ENCODE measurements around the gene YY1. TPM values are rescaled to one million over a fixed set of nuclear protein-coding genes. Genes with fewer than 3 reads are reported as not detected.
A peak's percentile ranks its signal among the peaks of the same experiment; 100 is the strongest.

YY1 gene
- total and polyA plus RNA-seq, 2 of the 4 experiments (the other 2 are of a cell fraction) = 21.7 to 29.9 TPM

DNA sequence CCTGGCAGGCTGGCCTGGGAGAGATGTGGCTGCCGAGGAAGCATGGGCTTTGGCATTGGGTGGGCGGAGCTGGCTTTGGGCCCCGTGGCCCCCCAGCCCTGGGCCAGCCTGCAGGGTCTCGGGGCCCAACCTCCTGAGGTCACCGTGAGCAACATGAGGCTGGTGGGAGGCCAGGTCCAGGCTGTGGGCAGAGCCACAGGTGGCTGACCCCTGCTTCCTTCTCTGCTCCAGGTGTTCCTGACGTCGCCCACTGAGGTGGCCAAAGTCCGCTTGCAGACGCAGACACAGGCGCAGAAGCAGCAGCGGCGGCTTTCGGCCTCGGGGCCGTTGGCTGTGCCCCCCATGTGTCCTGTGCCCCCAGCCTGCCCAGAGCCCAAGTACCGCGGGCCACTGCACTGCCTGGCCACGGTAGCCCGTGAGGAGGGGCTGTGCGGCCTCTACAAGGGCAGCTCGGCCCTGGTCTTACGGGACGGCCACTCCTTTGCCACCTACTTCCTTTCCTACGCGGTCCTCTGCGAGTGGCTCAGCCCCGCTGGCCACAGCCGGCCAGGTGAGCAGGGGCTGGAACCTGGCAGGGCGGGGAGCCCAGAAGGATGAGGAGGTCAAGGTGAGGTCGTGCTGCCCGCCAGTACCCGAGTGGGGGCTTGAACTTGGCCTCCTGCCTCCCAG, 89.7 kb downstream of the YY1 start:
- Histone ChIP-seq H3K36me3 (ENCODE audit: control insufficient read depth, insufficient read depth, low read length) (peaks cover 7% of the 10 kb centered on the region; the same call in 1 of the 2 replicates), H3K9ac (ENCODE audit: low read depth, low read length) (no peak overlapping the region), H2BK120ac (ENCODE audit: low read depth, low read length) (no peak overlapping the region), H3K4me1 (ENCODE audit: control insufficient read depth, insufficient read depth, low read length) (no peaks in the 10 kb centered on the region), H3K27ac (ENCODE audit: insufficient read depth, low read length) (no peak overlapping the region), H2BK15ac (ENCODE audit: low read depth, low read length) (no peak overlapping the region), H4K8ac (ENCODE audit: low read depth in 2 of 2, low read length in 2 of 2) (no peak overlapping the region), H4K91ac (ENCODE audit: insufficient read depth, low read depth, low read length) (no peak overlapping the region), H2BK5ac (ENCODE audit: low read depth, low read length, poor library complexity, severe bottlenecking) (no peak overlapping the region), H3K4ac (ENCODE audit: low read depth, low read length) (no peak overlapping the region), H4K5ac (ENCODE audit: low read depth, low read length) (no peak overlapping the region), H3K18ac (ENCODE audit: low read depth, low read length) (no peak overlapping the region), H3K27me3 (ENCODE audit: control insufficient read depth, insufficient read depth, low read length) (no peaks in the 10 kb centered on the region), H2AK5ac (ENCODE audit: low read depth, low read length) (no peak overlapping the region), H2BK20ac (ENCODE audit: low read depth, low read length) (no peak overlapping the region), H3K79me1 (ENCODE audit: low read depth in 1 of 2, low read length in 2 of 2) (no peaks in the 10 kb centered on the region), H4K20me1 (ENCODE audit: insufficient read depth, low read length) (no peaks in the 10 kb centered on the region; the same call in 1 of the 2 replicates), H3K56ac (ENCODE audit: extremely low read depth, insufficient read depth, low read length) (no peak overlapping the region), H3K9me1 (ENCODE audit: insufficient read depth, low read length) (no peaks in the 10 kb centered on the region), H2AK9ac (replicated peaks; ENCODE audit: low read depth, low read length, poor library complexity) (no peak overlapping the region), H3K23ac (ENCODE audit: low read depth, low read length) (no peak overlapping the region), H3K9me3 (ENCODE audit: control insufficient read depth, insufficient read depth, low read length) (no peaks in the 10 kb centered on the region), H3K4me3 (ENCODE audit: insufficient read depth, low read depth, low read length) (no peak overlapping the region), H2AFZ (replicated peaks; ENCODE audit: low read length, poor library complexity) (peak overlapping the region; percentile 58), H3K14ac (replicated peaks; ENCODE audit: low read depth, low read length) (no peak overlapping the region), H3K4me2 (ENCODE audit: low read depth, low read length) (no peak overlapping the region)
- no TSS peak for BruUV-seq (replicated peaks)
- intact Hi-C loops (cut with micrococcal nuclease) = no loop called here
- in situ Hi-C loops (cut with MboI; ENCODE audit: low sequenced_read_pairs) = no loop called here
- dilution Hi-C loops (cut with HindIII; ENCODE audit: low sequenced_read_pairs, unreplicated experiment) = no loop called here
- no peak for ATAC-seq (ENCODE audit: low read depth)
- TF ChIP-seq RAD21 (IDR thresholded peaks at IDR 0.05; ENCODE audit: low read length) = no peak
- TF ChIP-seq MAZ (IDR thresholded peaks at IDR 0.05; ENCODE audit: borderline replicate concordance, low read depth, low read length) = no peak
- no peak for TF ChIP-seq NFE2L2 (IDR thresholded peaks at IDR 0.05; ENCODE audit: low read depth, low read length)
- no peak for TF ChIP-seq CHD1 (IDR thresholded peaks at IDR 0.05; ENCODE audit: low read depth, low read length)
- TF ChIP-seq FOS (IDR thresholded peaks at IDR 0.05; ENCODE audit: low read depth, low read length) = no peak
- TF ChIP-seq ELK1 (IDR thresholded peaks at IDR 0.05; ENCODE audit: borderline replicate concordance, low read depth, low read length) = no peak
- TF ChIP-seq RCOR1 (IDR thresholded peaks at IDR 0.05; ENCODE audit: insufficient replicate concordance, low read length) = no peak
- DNase-seq = no peak
- 89% methylated on average over 9 of the region's 32 CpGs; no CpG with 5 or more reads in 1 of the 2 experiments for WGBS, 2 experiments (ENCODE audit: extremely low coverage in 2 of 2, insufficient read length in 1 of 2)
- CTCF ChIA-PET = no interaction called here
- POLR2A ChIA-PET (ENCODE audit: unreplicated experiment) = no interaction called here
